ENCODE measurements around the gene LRP1B. TPM values are rescaled to one million over a fixed set of nuclear protein-coding genes. Genes with fewer than 3 reads are reported as not detected.

Gene LRP1B
- total and polyA plus RNA-seq, 2 donors (not counting 1 experiment from before 2014, with no cell fraction given): not detected

DNA sequence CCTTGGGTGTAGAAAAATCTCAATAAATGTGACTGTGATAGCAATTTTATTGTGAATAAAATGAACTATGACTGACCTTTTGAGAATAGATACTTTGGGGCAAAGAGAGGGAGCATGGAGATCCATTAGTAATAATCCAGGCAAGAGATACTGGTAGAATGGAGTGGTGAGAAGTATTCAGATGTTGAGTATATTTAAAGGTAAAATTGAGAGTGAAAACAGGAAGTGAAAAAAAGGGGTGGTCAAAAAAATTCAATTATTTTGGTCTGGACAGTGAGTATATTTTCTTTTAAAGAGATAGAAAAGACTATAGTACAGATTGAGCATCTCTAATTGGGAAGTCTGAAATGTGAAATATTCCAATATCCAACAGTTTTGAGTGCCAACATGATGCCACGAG is 1835.0 kb downstream of the LRP1B start:
- H3K4me3 ChIP-seq (ENCODE audit: control extremely low read depth in 1 of 5, extremely low read depth in 1 of 5, insufficient read depth in 1 of 5, low read depth in 2 of 5, low read length in 4 of 5): no peak overlapping the region
- no peaks in the 10 kb centered on the region for H3K9me3 ChIP-seq (ENCODE audit: control extremely low read depth in 1 of 3, control insufficient read depth in 2 of 3, insufficient read depth in 1 of 3, low read length in 2 of 3)
- H3K79me2 ChIP-seq (ENCODE audit: control insufficient read depth, insufficient read depth, low read length): no peaks in the 10 kb centered on the region
- no peak for TF ChIP-seq EZH2 (IDR thresholded peaks at IDR 0.05; ENCODE audit: borderline replicate concordance, insufficient read depth, low read depth, low read length, poor library complexity, severe bottlenecking)
- TF ChIP-seq, protein P1, sequence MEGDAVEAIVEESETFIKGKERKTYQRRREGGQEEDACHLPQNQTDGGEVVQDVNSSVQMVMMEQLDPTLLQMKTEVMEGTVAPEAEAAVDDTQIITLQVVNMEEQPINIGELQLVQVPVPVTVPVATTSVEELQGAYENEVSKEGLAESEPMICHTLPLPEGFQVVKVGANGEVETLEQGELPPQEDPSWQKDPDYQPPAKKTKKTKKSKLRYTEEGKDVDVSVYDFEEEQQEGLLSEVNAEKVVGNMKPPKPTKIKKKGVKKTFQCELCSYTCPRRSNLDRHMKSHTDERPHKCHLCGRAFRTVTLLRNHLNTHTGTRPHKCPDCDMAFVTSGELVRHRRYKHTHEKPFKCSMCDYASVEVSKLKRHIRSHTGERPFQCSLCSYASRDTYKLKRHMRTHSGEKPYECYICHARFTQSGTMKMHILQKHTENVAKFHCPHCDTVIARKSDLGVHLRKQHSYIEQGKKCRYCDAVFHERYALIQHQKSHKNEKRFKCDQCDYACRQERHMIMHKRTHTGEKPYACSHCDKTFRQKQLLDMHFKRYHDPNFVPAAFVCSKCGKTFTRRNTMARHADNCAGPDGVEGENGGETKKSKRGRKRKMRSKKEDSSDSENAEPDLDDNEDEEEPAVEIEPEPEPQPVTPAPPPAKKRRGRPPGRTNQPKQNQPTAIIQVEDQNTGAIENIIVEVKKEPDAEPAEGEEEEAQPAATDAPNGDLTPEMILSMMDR (IDR thresholded peaks at IDR 0.05): no peak
- H3K27ac ChIP-seq (ENCODE audit: low read length in 2 of 2): no peak overlapping the region
- ATAC-seq (ENCODE audit: low read depth) (no peak), DNase-seq (no peak)
- no peaks in the 10 kb centered on the region for H3K4me1 Mint-ChIP-seq
- CTCF ChIA-PET: no interaction called here
- H3K27me3 Mint-ChIP-seq: no peaks in the 10 kb centered on the region
- H3K4me3 Mint-ChIP-seq: no peak overlapping the region
- no peak overlapping the region for H2AFZ ChIP-seq (ENCODE audit: insufficient read depth, low read depth, low read length, poor library complexity, severe bottlenecking)
- no peaks in the 10 kb centered on the region for H4K20me1 ChIP-seq (ENCODE audit: control insufficient read depth, insufficient read depth, low read length, poor library complexity, severe bottlenecking)
- whole genome bisulfite sequencing (ENCODE audit: insufficient coverage): no CpG with 5 or more reads among the region's 1 CpG
- H3K4me1 ChIP-seq (ENCODE audit: control insufficient read depth in 2 of 2, insufficient read depth in 2 of 2, low read length in 2 of 2): no peaks in the 10 kb centered on the region
- POLR2A ChIA-PET: no interaction called here
- H3K27ac Mint-ChIP-seq: no peak overlapping the region
- H3K4me2 ChIP-seq (replicated peaks; ENCODE audit: low read depth, low read length, poor library complexity, severe bottlenecking): no peak overlapping the region
- intact Hi-C loops (cut with micrococcal nuclease): no loop called here
- H3K27me3 ChIP-seq (replicated peaks in 1 of 4; ENCODE audit: control extremely low read depth in 1 of 4, control insufficient read depth in 3 of 4, insufficient read depth in 4 of 4, low read length in 3 of 4): no peaks in the 10 kb centered on the region
- H3K9me3 Mint-ChIP-seq (ENCODE audit: insufficient read depth): peaks cover 2% of the 10 kb centered on the region
- no peak overlapping the region for H3K9ac ChIP-seq (ENCODE audit: low read length)
- no peaks in the 10 kb centered on the region for H3K36me3 ChIP-seq (replicated peaks in 1 of 2; ENCODE audit: control extremely low read depth in 1 of 2, control insufficient read depth in 1 of 2, extremely low read depth in 1 of 2, insufficient read depth in 2 of 2, low read length in 1 of 2)

DNA sequence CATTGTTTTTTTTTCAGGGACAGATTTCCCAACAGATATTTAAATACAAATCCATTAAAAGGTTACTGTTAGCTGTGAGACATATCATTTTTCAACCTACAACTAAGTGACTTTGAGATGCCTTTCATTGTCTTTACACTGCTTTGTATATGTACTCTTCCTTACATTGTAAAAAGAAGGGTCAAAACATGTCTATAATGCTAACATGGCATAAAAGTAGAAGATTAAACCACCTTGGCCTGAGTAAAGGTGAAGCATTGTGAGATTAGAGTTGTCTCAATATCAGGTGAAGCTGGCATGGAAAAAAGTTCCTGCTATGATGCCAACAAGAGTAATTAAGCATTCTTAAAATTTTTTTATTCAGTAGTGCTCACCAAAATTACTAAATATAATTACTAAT is 1842.1 kb downstream of the LRP1B start:
- no peaks in the 10 kb centered on the region for H3K9me3 ChIP-seq (ENCODE audit: control extremely low read depth in 1 of 3, control insufficient read depth in 2 of 3, insufficient read depth in 1 of 3, low read length in 2 of 3)
- no peak for DNase-seq
- Mint-ChIP-seq H3K4me3 (no peak overlapping the region), H3K9me3 (ENCODE audit: insufficient read depth) (no peaks in the 10 kb centered on the region), H3K4me1 (no peaks in the 10 kb centered on the region), H3K27ac (no peak overlapping the region), H3K27me3 (no peaks in the 10 kb centered on the region)
- ChIA-PET POLR2A (no interaction called here), CTCF (no interaction called here)
- H3K79me2 ChIP-seq (ENCODE audit: control insufficient read depth, insufficient read depth, low read length): no peaks in the 10 kb centered on the region
- H3K9ac ChIP-seq (ENCODE audit: low read length): no peak overlapping the region
- H3K4me3 ChIP-seq (ENCODE audit: control extremely low read depth in 1 of 5, extremely low read depth in 1 of 5, insufficient read depth in 1 of 5, low read depth in 2 of 5, low read length in 4 of 5): no peak overlapping the region
- H3K4me2 ChIP-seq (replicated peaks; ENCODE audit: low read depth, low read length, poor library complexity, severe bottlenecking): no peak overlapping the region
- H2AFZ ChIP-seq (ENCODE audit: insufficient read depth, low read depth, low read length, poor library complexity, severe bottlenecking): no peak overlapping the region
- no peaks in the 10 kb centered on the region for H3K27me3 ChIP-seq (replicated peaks in 1 of 4; ENCODE audit: control extremely low read depth in 1 of 4, control insufficient read depth in 3 of 4, insufficient read depth in 4 of 4, low read length in 3 of 4)
- intact Hi-C loops (cut with micrococcal nuclease): no loop called here
- ATAC-seq (ENCODE audit: low read depth): no peak
- no peaks in the 10 kb centered on the region for H4K20me1 ChIP-seq (ENCODE audit: control insufficient read depth, insufficient read depth, low read length, poor library complexity, severe bottlenecking)
- H3K27ac ChIP-seq (ENCODE audit: low read length in 2 of 2): no peak overlapping the region
- H3K36me3 ChIP-seq (replicated peaks in 1 of 2; ENCODE audit: control extremely low read depth in 1 of 2, control insufficient read depth in 1 of 2, extremely low read depth in 1 of 2, insufficient read depth in 2 of 2, low read length in 1 of 2): no peaks in the 10 kb centered on the region
- H3K4me1 ChIP-seq (ENCODE audit: control insufficient read depth in 2 of 2, insufficient read depth in 2 of 2, low read length in 2 of 2): no peaks in the 10 kb centered on the region
- TF ChIP-seq, protein P1 (IDR thresholded peaks at IDR 0.05): no peak
- no peak for TF ChIP-seq EZH2 (IDR thresholded peaks at IDR 0.05; ENCODE audit: borderline replicate concordance, insufficient read depth, low read depth, low read length, poor library complexity, severe bottlenecking)
